HEK293T (cell line): Measurements from ENCODE around the gene LMOD1.

Experiments used
- ARNT ChIP-seq: fragments of 450-650 bp; IDR thresholded peaks from 2 replicates; pipeline ENCODE4 v1.6.1; 2017; ENCODE audit warnings: mild to moderate bottlenecking
- BHLHE40 ChIP-seq: fragments of 450-650 bp; IDR thresholded peaks from 2 replicates; pipeline ENCODE4 v1.6.1; 2016; ENCODE audit warnings: mild to moderate bottlenecking, moderate library complexity, borderline replicate concordance
- CTBP1 ChIP-seq: fragments of 450-650 bp; IDR thresholded peaks from 2 replicates; pipeline ENCODE4 v1.6.1; 2016; ENCODE audit warnings: borderline replicate concordance
- ELF4 ChIP-seq: fragments of 450-650 bp; IDR thresholded peaks from 2 replicates; pipeline ENCODE4 v1.6.1; 2017; ENCODE audit warnings: antibody characterized with exemption
- FOXA1 ChIP-seq: fragments of 450-650 bp; IDR thresholded peaks from 2 replicates; pipeline ENCODE4 v1.6.1; 2016; ENCODE audit warnings: mild to moderate bottlenecking
- FOXK2 ChIP-seq: fragments of 450-650 bp; IDR thresholded peaks from 2 replicates; pipeline ENCODE4 v1.6.1; 2016; ENCODE audit warnings: mild to moderate bottlenecking
- FOXM1 ChIP-seq: fragments of 450-650 bp; IDR thresholded peaks from 2 replicates; pipeline ENCODE4 v1.6.1; 2017; ENCODE audit warnings: mild to moderate bottlenecking, borderline replicate concordance
- LEF1 ChIP-seq: fragments of 450-650 bp; IDR thresholded peaks from 2 replicates; pipeline ENCODE4 v1.6.1; 2017; ENCODE audit warnings: mild to moderate bottlenecking, borderline replicate concordance
- NFRKB ChIP-seq: fragments of 450-650 bp; IDR thresholded peaks from 2 replicates; pipeline ENCODE4 v1.6.1; 2016; ENCODE audit warnings: mild to moderate bottlenecking, moderate library complexity
- PKNOX1 ChIP-seq: fragments of 450-650 bp; IDR thresholded peaks from 2 replicates; pipeline ENCODE4 v1.6.1; 2016
- SP1 ChIP-seq: fragments of 450-650 bp; IDR thresholded peaks from 2 replicates; pipeline ENCODE4 v1.6.1; 2017
- SUZ12 ChIP-seq: fragments of 450-650 bp; IDR thresholded peaks from 2 replicates; pipeline ENCODE4 v1.6.1; 2016; ENCODE audit warnings: mild to moderate bottlenecking

- TF ChIP-seq FOXA1, result no peak
- TF ChIP-seq LEF1, result no peak
- TF ChIP-seq NFRKB, result no peak
- TF ChIP-seq SP1, result no peak
- no peak for TF ChIP-seq ARNT
- TF ChIP-seq FOXK2, result no peak
- TF ChIP-seq BHLHE40, result no peak
- TF ChIP-seq ELF4, result no peak
- no peak for TF ChIP-seq SUZ12
- TF ChIP-seq CTBP1, result no peak
- TF ChIP-seq FOXM1, result no peak
- TF ChIP-seq PKNOX1, result peak; percentile 29; the same call in 1 of the 2 replicates
Observed at GRCh38 chr1:201954263-201955008, 8.1 kb upstream of the LMOD1 start.
